ENCODE results near the gene EPHA2.

The EPHA2 gene

DNA sequence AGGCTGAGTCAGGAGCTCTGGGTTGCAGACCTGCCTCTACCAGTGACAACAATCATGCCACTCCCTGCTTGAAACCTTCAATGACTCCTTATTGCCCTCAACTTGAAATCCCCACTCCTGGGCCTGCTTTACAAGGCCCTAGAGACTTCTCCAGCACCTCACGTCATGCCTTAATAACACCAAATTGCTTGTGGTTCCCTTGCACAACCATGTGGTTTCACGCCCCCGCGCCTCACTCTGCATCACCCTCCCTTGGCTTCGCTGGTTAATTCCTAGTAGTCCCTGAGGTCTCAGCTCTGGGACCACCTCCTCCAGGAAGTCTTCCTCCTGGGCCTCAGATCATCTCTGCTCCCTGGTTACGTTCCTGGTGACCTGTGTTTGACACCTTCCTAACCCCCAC, 33.0 kb downstream of the EPHA2 start:
- ATAC-seq: no peak

DNA sequence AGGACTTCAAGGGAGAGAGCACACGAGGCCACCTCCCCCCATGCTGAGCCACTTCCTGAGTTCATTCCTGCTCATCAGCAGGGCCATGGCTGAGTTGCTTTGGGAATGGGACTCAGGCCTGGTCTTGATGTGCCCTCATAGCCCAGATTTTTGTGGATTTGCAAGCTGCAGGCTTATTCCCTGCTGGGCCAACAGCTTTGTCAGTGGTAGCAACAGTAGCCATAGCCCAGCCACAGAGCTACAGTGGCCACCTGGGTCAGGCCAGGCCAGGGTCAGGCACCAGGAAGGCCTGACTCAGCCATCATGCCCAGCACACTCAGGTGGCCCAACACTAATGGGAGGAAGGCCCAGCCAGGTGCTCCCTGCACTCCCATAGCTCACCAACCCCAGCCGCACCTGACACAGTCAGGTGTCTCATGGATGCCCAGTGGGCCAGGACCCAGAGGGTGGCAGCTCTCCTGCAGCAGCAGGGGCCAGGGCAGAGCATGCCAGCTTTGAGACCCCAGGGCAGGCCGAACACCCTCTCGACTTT, 33.5 kb downstream of the EPHA2 start:
- TF ChIP-seq ISL1 (CRISPR knock-in tag; IDR thresholded peaks at IDR 0.05) (no peak), CSDC2 (CRISPR knock-in tag; IDR thresholded peaks at IDR 0.05) (no peak), ZFP30 (CRISPR knock-in tag; IDR thresholded peaks at IDR 0.05) (no peak), RARB (CRISPR knock-in tag; IDR thresholded peaks at IDR 0.05) (no peak), PPARA (CRISPR knock-in tag; IDR thresholded peaks at IDR 0.05; ENCODE audit: borderline replicate concordance) (no peak), ESRRG (CRISPR knock-in tag; IDR thresholded peaks at IDR 0.05) (no peak), ZNF70 (CRISPR knock-in tag; IDR thresholded peaks at IDR 0.05) (no peak), SNAI2 (CRISPR knock-in tag; IDR thresholded peaks at IDR 0.05) (no peak), GLIS3 (CRISPR knock-in tag; IDR thresholded peaks at IDR 0.05) (no peak), ZNF565 (CRISPR knock-in tag; conservative IDR thresholded peaks at IDR 0.05; ENCODE audit: low read depth) (no peak), ZNF8 (CRISPR knock-in tag; IDR thresholded peaks at IDR 0.05) (no peak)
- TF ChIP-seq, protein P1, sequence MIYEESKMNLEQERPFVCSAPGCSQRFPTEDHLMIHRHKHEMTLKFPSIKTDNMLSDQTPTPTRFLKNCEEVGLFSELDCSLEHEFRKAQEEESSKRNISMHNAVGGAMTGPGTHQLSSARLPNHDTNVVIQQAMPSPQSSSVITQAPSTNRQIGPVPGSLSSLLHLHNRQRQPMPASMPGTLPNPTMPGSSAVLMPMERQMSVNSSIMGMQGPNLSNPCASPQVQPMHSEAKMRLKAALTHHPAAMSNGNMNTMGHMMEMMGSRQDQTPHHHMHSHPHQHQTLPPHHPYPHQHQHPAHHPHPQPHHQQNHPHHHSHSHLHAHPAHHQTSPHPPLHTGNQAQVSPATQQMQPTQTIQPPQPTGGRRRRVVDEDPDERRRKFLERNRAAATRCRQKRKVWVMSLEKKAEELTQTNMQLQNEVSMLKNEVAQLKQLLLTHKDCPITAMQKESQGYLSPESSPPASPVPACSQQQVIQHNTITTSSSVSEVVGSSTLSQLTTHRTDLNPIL (CRISPR knock-in tag; IDR thresholded peaks at IDR 0.05; ENCODE audit: low read depth): no peak
- TF ChIP-seq, protein P2, sequence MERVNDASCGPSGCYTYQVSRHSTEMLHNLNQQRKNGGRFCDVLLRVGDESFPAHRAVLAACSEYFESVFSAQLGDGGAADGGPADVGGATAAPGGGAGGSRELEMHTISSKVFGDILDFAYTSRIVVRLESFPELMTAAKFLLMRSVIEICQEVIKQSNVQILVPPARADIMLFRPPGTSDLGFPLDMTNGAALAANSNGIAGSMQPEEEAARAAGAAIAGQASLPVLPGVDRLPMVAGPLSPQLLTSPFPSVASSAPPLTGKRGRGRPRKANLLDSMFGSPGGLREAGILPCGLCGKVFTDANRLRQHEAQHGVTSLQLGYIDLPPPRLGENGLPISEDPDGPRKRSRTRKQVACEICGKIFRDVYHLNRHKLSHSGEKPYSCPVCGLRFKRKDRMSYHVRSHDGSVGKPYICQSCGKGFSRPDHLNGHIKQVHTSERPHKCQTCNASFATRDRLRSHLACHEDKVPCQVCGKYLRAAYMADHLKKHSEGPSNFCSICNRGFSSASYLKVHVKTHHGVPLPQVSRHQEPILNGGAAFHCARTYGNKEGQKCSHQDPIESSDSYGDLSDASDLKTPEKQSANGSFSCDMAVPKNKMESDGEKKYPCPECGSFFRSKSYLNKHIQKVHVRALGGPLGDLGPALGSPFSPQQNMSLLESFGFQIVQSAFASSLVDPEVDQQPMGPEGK (CRISPR knock-in tag; IDR thresholded peaks at IDR 0.05; ENCODE audit: borderline replicate concordance): no peak
- TF ChIP-seq, protein P3, sequence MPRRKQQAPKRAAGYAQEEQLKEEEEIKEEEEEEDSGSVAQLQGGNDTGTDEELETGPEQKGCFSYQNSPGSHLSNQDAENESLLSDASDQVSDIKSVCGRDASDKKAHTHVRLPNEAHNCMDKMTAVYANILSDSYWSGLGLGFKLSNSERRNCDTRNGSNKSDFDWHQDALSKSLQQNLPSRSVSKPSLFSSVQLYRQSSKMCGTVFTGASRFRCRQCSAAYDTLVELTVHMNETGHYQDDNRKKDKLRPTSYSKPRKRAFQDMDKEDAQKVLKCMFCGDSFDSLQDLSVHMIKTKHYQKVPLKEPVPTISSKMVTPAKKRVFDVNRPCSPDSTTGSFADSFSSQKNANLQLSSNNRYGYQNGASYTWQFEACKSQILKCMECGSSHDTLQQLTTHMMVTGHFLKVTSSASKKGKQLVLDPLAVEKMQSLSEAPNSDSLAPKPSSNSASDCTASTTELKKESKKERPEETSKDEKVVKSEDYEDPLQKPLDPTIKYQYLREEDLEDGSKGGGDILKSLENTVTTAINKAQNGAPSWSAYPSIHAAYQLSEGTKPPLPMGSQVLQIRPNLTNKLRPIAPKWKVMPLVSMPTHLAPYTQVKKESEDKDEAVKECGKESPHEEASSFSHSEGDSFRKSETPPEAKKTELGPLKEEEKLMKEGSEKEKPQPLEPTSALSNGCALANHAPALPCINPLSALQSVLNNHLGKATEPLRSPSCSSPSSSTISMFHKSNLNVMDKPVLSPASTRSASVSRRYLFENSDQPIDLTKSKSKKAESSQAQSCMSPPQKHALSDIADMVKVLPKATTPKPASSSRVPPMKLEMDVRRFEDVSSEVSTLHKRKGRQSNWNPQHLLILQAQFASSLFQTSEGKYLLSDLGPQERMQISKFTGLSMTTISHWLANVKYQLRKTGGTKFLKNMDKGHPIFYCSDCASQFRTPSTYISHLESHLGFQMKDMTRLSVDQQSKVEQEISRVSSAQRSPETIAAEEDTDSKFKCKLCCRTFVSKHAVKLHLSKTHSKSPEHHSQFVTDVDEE (CRISPR knock-in tag; IDR thresholded peaks at IDR 0.05): no peak
- TF ChIP-seq, protein P4, sequence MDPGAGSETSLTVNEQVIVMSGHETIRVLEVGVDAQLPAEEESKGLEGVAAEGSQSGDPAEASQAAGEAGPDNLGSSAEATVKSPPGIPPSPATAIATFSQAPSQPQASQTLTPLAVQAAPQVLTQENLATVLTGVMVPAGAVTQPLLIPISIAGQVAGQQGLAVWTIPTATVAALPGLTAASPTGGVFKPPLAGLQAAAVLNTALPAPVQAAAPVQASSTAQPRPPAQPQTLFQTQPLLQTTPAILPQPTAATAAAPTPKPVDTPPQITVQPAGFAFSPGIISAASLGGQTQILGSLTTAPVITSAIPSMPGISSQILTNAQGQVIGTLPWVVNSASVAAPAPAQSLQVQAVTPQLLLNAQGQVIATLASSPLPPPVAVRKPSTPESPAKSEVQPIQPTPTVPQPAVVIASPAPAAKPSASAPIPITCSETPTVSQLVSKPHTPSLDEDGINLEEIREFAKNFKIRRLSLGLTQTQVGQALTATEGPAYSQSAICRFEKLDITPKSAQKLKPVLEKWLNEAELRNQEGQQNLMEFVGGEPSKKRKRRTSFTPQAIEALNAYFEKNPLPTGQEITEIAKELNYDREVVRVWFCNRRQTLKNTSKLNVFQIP (CRISPR knock-in tag; IDR thresholded peaks at IDR 0.05; ENCODE audit: borderline replicate concordance, low read depth): no peak
- ATAC-seq: peak; percentile 5; the same call in 2 of the 3 replicates

More for the DNA sequence above, 33.0 kb downstream of the EPHA2 start:
- TF ChIP-seq GLIS3 (CRISPR knock-in tag; IDR thresholded peaks at IDR 0.05) (no peak), BACH2 (CRISPR knock-in tag; IDR thresholded peaks at IDR 0.05; ENCODE audit: borderline replicate concordance) (no peak), ARNTL (CRISPR knock-in tag; IDR thresholded peaks at IDR 0.05; ENCODE audit: borderline replicate concordance, low read depth) (no peak)

DNA sequence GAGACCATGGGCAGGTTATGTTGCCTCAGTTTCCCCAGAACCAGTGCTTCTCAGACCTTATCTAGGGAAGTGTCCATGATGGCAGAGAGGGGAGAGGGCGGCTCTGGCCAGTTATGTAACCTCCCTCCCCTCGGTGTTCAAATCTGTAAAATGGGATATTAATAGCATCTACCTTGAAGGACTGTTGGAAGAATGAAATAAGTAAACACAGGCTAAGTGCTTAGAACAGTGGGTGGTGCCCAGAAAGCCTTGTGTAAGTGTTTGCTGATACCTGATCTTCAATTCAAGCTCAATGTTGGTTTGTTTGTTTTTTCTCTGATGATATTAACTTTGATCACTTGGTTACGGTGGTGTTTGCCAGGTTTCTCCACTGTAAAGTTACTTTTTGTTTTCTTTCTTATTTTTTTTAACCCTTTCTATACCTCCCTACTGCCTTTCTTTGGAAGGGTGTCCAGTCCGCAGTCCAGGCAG, 34.9 kb downstream of the EPHA2 start:
- peak; percentile 9; the same call in 2 of the 3 replicates for ATAC-seq
- no peak for TF ChIP-seq ARNTL (CRISPR knock-in tag; IDR thresholded peaks at IDR 0.05; ENCODE audit: borderline replicate concordance, low read depth)
- TF ChIP-seq ZFP30 (CRISPR knock-in tag; IDR thresholded peaks at IDR 0.05): no peak
- TF ChIP-seq, protein P1 (CRISPR knock-in tag; IDR thresholded peaks at IDR 0.05; ENCODE audit: low read depth): no peak
- TF ChIP-seq, protein P3 (CRISPR knock-in tag; IDR thresholded peaks at IDR 0.05): no peak
- TF ChIP-seq TOX (CRISPR knock-in tag; IDR thresholded peaks at IDR 0.05; ENCODE audit: borderline replicate concordance): no peak
- no peak for TF ChIP-seq PPARA (CRISPR knock-in tag; IDR thresholded peaks at IDR 0.05; ENCODE audit: borderline replicate concordance)
- TF ChIP-seq SNAI2 (CRISPR knock-in tag; IDR thresholded peaks at IDR 0.05): no peak
- no peak for TF ChIP-seq ZNF8 (CRISPR knock-in tag; IDR thresholded peaks at IDR 0.05)
- TF ChIP-seq ESRRG (CRISPR knock-in tag; IDR thresholded peaks at IDR 0.05): no peak
- TF ChIP-seq, protein P2 (CRISPR knock-in tag; IDR thresholded peaks at IDR 0.05; ENCODE audit: borderline replicate concordance): no peak
- TF ChIP-seq, protein P5, sequence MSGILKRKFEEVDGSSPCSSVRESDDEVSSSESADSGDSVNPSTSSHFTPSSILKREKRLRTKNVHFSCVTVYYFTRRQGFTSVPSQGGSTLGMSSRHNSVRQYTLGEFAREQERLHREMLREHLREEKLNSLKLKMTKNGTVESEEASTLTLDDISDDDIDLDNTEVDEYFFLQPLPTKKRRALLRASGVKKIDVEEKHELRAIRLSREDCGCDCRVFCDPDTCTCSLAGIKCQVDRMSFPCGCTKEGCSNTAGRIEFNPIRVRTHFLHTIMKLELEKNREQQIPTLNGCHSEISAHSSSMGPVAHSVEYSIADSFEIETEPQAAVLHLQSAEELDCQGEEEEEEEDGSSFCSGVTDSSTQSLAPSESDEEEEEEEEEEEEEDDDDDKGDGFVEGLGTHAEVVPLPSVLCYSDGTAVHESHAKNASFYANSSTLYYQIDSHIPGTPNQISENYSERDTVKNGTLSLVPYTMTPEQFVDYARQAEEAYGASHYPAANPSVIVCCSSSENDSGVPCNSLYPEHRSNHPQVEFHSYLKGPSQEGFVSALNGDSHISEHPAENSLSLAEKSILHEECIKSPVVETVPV (CRISPR knock-in tag; IDR thresholded peaks at IDR 0.05): no peak
- no peak for TF ChIP-seq RARB (CRISPR knock-in tag; IDR thresholded peaks at IDR 0.05)
- TF ChIP-seq ZFP3 (CRISPR knock-in tag; IDR thresholded peaks at IDR 0.05): no peak
- no peak for TF ChIP-seq TCF4 (CRISPR knock-in tag; IDR thresholded peaks at IDR 0.05; ENCODE audit: borderline replicate concordance)

Data from SK-N-SH treated with all-trans-retinoic acid at 6 μM for 48 hours (cell line).